ENCODE data around the gene GPC5.

DNA sequence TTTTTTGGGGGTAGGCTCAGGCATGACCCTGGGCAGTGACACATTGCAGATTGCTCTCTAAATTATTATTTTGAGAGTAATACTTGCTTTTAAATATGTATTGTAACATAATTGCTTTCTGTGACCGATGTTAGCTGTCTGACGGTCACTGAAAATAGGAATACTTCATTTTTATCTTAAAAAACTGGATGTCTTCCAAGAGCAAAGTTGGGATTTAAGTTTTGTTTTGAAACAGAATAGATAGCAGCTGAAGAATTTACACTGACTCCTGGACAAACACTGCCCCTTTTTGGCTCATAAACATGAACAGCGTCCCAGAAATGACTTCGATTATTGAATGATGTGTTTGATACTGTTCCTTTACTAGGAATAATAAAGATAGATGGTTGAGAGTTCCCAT is 535.9 kb downstream of the GPC5 start:
- TF ChIP-seq, protein P1, sequence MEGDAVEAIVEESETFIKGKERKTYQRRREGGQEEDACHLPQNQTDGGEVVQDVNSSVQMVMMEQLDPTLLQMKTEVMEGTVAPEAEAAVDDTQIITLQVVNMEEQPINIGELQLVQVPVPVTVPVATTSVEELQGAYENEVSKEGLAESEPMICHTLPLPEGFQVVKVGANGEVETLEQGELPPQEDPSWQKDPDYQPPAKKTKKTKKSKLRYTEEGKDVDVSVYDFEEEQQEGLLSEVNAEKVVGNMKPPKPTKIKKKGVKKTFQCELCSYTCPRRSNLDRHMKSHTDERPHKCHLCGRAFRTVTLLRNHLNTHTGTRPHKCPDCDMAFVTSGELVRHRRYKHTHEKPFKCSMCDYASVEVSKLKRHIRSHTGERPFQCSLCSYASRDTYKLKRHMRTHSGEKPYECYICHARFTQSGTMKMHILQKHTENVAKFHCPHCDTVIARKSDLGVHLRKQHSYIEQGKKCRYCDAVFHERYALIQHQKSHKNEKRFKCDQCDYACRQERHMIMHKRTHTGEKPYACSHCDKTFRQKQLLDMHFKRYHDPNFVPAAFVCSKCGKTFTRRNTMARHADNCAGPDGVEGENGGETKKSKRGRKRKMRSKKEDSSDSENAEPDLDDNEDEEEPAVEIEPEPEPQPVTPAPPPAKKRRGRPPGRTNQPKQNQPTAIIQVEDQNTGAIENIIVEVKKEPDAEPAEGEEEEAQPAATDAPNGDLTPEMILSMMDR (IDR thresholded peaks at IDR 0.05): no peak
- TF ChIP-seq POLR2AphosphoS5 (IDR thresholded peaks at IDR 0.05; ENCODE audit: low read depth, low read length): no peak
